ENCODE data around the gene SNRNP48. TPM values are rescaled to one million over a fixed set of nuclear protein-coding genes. Genes with fewer than 3 reads are reported as not detected.

Gene SNRNP48
- total RNA-seq, 2 donors from 2014 or later = 6.4 to 18.4 TPM

- ATAC-seq (ENCODE audit: insufficient number of reproducible peaks, low FRiP score, low read depth) = no peak
- TF ChIP-seq CTCF (IDR thresholded peaks at IDR 0.05) = no peak
- no peak for DNase-seq (ENCODE audit: low spot score)
- H3K27me3 ChIP-seq (replicated peaks; ENCODE audit: insufficient read depth) = no peaks in the 10 kb centered on the region
- no peak overlapping the region for H3K4me3 ChIP-seq
- H3K27ac ChIP-seq = no peak overlapping the region
- H3K4me1 ChIP-seq (ENCODE audit: control insufficient read depth in 1 of 2, low read depth in 2 of 2) = no peaks in the 10 kb centered on the region
- H3K36me3 ChIP-seq = no peaks in the 10 kb centered on the region
- no peaks in the 10 kb centered on the region for H3K9me3 ChIP-seq
Observed at GRCh38 chr6:7628479-7628878, 38.5 kb downstream of the SNRNP48 start.

GRCh38 chr6:7628909-7629308 is 38.9 kb downstream of the SNRNP48 start:
- ATAC-seq (ENCODE audit: insufficient number of reproducible peaks, low FRiP score, low read depth) (no peak), DNase-seq (ENCODE audit: low spot score) (no peak)
- H3K4me1 ChIP-seq (ENCODE audit: control insufficient read depth in 1 of 2, low read depth in 2 of 2) = no peaks in the 10 kb centered on the region
- H3K27ac ChIP-seq = no peak overlapping the region
- H3K27me3 ChIP-seq (replicated peaks; ENCODE audit: insufficient read depth) = no peaks in the 10 kb centered on the region
- H3K36me3 ChIP-seq = no peaks in the 10 kb centered on the region
- TF ChIP-seq CTCF (IDR thresholded peaks at IDR 0.05) = no peak
- H3K4me3 ChIP-seq = no peak overlapping the region
- H3K9me3 ChIP-seq = no peaks in the 10 kb centered on the region

GRCh38 chr6:7629321-7629720 is 39.3 kb downstream of the SNRNP48 start:
- no peak for TF ChIP-seq CTCF (IDR thresholded peaks at IDR 0.05)
- DNase-seq (ENCODE audit: low spot score) (no peak), ATAC-seq (ENCODE audit: insufficient number of reproducible peaks, low FRiP score, low read depth) (no peak)
- H3K4me3 ChIP-seq = no peak overlapping the region
- no peaks in the 10 kb centered on the region for H3K27me3 ChIP-seq (replicated peaks; ENCODE audit: insufficient read depth)
- H3K9me3 ChIP-seq = no peaks in the 10 kb centered on the region
- no peaks in the 10 kb centered on the region for H3K4me1 ChIP-seq (ENCODE audit: control insufficient read depth in 1 of 2, low read depth in 2 of 2)
- no peak overlapping the region for H3K27ac ChIP-seq
- H3K36me3 ChIP-seq = no peaks in the 10 kb centered on the region

- Histone ChIP-seq H3K4me3 (no peak overlapping the region), H3K4me1 (ENCODE audit: control insufficient read depth in 1 of 2, low read depth in 2 of 2) (no peaks in the 10 kb centered on the region), H3K27ac (no peak overlapping the region), H3K36me3 (no peaks in the 10 kb centered on the region), H3K9me3 (no peaks in the 10 kb centered on the region), H3K27me3 (replicated peaks; ENCODE audit: insufficient read depth) (no peaks in the 10 kb centered on the region)
- DNase-seq (ENCODE audit: low spot score) = no peak
- no peak for ATAC-seq (ENCODE audit: insufficient number of reproducible peaks, low FRiP score, low read depth)
- no peak for TF ChIP-seq CTCF (IDR thresholded peaks at IDR 0.05)
Observed at GRCh38 chr6:7630792-7631191, 40.8 kb downstream of the SNRNP48 start.

GRCh38 chr6:7631466-7631865 is 41.5 kb downstream of the SNRNP48 start:
- DNase-seq (ENCODE audit: low spot score) (no peak), ATAC-seq (ENCODE audit: insufficient number of reproducible peaks, low FRiP score, low read depth) (no peak)
- no peak for TF ChIP-seq CTCF (IDR thresholded peaks at IDR 0.05)
- Histone ChIP-seq H3K27ac (no peak overlapping the region), H3K4me1 (ENCODE audit: control insufficient read depth in 1 of 2, low read depth in 2 of 2) (no peaks in the 10 kb centered on the region), H3K36me3 (no peaks in the 10 kb centered on the region), H3K27me3 (replicated peaks; ENCODE audit: insufficient read depth) (no peaks in the 10 kb centered on the region), H3K4me3 (no peak overlapping the region), H3K9me3 (no peaks in the 10 kb centered on the region)
